HG02623 (cell line): ENCODE measurements around the gene SMAD3.
A peak's percentile ranks its signal among the peaks of the same experiment; 100 is the strongest.

Experiments used
- ATAC-seq: cut with Tn5 transposase; IDR thresholded peaks from one replicate; pipeline ENCODE4 v1.9.1; 2021; ENCODE audit warnings: moderate library complexity; ENCODE audit not compliant: unreplicated experiment

SMAD3 gene

DNA sequence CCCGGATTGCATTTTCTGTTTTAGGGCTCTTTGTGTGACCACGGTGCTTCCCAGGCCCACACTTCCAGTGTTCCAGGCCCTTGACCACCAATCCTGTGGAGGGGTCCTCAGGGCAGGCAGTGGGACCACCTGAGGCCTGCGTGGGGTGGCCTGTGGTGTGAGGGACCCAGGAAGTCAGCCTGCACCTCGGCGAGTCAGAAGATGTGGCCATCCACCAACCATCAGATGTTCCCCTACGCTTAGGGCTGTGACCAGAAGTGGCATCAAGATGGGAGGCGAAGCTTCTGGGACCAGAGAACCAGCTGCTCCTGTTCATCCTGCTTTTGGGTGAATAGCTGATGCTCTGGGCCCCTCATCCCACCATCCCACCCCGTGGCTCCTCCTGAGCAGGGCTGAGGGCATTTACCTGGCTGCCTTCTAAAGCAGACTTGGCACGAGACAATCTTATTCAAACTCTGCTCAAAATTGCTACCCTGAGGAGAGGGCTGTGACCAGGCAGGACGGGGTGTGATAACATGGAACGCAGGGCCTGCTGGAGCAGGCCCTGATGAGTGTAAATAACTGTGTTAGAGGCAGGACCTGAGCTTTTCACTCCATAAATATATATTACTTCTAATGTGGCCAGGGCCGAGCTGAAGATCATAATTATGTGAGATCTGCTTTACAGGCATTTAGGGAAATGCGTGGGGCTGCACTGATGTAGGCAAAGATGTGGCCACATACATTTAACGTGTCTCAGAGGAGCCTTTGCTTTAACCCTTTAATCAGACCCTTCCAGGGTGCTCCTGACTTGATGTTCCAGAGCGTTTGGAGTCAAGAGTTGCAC is 28.8 kb downstream of the SMAD3 start:
- ATAC-seq = no peak

DNA sequence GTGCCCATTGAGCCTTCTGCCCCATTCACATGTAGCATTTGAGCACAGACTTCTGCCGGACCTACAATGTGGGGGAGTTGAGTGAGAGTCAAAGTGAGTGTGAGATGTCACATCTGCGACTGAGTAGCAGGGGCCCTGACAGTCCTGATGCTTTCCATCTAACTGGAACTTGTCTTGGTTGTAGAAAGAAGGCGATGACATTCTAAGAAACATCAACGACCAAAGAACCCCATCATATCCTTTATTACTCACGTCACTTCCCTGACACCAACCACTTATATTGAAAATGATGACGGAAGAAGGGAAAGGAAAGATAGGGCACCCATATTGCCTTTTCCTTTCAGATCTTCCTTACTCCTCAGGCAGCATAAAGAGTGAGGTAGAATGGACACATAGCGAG is 30.5 kb downstream of the SMAD3 start:
- ATAC-seq = no peak

DNA sequence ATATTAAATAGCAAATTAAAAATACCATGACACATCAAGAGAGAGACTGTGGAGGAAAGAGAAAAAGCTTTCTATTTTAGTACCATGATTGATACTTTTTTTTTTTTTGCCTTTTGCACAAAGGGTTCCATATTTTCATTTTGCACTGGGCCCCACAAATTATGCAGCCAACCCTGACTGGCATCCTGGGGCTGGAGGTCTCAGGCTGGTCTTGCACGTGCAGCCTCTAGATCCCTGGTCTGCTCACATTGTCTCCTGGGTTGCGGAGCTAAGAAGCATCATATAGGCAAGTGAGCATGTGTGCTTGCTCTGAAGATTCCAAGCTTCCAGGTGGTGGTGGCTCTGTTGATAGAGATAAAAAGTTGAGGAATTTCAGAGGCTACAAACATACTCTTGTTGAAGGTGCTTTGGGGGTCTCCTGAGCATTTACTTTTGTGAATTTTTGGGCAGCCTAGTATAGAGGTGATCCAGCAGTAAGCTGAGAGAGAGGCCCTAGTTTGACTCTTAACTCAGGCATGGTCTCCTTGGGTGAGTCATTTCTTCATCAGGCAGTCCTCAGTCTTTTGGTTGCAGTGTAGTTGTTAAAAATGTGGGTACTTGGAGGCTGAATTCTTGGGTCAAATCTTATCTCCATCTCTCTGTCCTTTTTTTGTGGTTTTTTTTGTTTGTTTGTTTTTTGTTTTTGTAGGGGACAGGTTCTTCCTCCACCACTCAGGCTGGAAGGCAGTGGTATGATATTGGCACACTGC is 31.3 kb downstream of the SMAD3 start:
- ATAC-seq = no peak

DNA sequence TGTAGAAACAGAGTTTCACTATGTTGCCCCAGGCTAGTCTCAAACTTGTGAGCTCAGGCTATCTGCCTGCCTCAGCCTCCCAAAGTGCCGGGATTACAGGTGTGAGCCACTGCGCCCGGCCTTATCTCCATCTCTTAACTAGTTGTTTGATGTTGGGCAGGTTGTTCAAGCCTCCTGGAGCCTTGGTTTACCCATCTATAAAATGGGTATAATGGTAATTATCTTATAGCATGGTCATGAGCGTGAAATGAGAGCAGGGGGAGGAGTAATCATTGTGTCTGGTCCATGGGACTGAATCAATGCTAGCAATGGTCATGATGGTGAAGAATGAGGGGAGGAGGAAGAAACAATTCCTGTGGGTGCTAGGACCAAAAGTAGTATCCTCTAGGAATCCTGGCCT is 32.0 kb downstream of the SMAD3 start:
- ATAC-seq = no peak

DNA sequence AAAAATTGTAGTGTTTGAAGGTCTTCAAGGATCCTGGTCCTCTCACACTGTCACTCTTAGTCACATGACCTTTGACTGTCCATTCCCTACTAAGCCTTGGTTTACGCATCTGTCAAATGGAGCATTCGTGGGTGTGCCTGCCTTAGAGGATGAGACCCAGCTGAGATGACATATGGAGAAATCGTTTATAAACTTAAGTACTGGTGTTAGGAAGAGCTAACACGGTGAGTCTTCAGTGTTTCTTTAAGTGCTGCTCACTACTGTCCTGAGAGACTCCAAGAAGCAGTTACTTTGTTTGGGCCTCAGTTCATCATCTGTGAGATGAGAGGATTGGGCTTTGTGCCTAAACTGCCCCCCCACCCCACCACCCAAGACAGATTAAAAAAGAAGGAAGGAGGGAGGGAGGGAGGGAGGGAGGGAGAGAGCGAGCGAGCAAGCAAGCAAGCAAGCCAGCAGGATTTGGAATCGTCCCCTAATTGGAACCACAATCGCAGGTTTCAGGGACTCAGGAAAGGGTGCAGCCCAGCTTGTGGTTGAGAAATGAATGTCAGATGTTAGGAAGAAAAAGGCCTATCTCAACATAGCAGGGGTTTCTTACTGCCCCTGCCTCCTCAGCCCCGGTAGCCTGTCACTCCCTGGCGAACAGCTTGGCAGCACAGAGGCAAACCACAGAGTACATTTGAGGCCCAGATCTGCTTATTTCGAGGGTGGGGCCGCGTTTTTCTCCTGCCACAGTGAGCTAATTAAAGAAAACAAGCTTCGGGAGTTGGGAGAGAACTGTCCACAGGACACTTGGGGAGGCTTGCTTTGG is 32.7 kb downstream of the SMAD3 start:
- ATAC-seq = no peak

GRCh38 chr15:67098768-67099282 is 33.4 kb downstream of the SMAD3 start:
- no peak for ATAC-seq

DNA sequence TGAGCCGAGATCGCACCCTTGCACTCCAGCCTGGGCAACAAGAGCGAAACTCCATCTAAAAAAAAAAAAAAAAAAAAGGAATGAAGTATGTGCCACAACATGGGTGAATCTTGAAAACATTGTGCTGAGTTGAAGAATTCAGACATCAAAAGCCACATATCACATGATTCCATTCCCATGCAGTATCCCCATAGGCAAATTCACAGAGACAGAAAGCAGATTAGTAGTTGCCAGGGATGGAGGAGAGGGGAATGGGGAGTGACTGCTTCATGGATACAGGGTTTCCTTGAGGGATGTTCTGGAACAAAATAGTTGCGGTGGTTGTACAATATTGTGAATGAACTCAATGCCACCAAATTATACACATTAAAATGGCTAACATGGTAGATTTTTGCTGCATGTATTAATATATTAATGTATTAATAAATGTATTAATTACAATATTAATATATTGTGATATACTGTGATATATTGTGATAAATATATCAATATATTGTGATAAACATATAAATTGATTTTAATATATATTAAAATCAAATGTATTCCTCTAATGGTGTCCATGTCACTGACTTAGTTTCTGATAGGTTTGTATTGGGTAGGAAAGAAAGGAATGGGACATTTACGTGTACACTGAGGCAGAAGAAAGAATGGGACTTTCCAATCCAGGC is 34.9 kb downstream of the SMAD3 start:
- no peak for ATAC-seq

DNA sequence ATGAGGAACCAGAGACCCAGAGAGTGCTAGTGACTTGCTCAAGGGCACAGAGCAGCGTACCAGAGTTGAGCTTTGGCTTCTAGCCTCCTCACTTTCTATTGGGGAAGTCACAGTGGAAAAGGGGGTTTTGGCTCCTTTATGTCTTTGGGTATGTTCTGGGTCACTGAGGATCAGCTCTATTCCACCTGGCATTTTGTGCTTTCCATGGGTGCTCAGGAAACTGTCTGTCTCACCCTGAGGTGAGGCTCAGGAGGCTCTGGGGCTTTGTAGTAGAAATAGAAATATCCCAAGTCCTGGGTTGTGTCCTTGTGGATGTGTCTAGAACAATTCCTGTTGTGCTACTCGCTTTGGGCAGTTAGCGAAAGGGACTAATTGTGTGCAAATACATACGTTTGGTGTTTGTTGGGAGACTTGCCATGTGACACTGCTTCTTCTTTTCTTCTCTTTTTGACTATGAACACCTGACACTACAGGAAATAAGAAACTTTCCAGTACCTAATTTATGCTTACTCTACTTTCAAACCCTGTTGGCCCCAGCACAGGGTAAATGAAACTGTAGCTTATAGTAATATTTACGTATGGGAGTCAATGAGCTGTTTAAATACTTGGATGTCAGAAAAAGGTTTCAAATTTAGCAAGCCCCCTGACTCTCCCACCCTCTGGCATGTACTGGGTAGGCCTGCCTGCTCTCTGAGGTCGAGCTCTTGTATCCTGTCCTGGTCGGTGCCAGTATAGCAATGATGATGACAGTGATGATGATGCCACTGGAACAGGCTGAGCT is 35.6 kb downstream of the SMAD3 start:
- ATAC-seq = peak; percentile 60

- ATAC-seq = no peak
Observed at GRCh38 chr15:67101911-67102598, 36.7 kb downstream of the SMAD3 start.

DNA sequence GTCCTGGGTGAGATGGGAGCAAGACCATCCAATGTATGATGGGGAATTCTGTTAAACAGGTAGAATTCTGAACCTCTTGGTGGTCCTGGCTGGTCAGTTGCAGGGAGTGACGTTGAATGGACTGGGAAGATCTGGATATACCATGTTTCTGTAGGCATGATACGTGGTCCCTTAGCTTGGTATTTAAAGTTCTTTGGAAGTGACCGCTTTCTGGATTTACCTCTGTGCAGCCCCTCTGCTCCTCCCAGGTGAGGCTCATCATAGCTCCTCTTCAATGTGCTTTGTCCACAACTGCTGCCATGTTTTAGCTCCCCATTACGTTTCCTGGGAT is 37.2 kb downstream of the SMAD3 start:
- ATAC-seq = no peak

GRCh38 chr15:67103021-67103420 is 37.6 kb downstream of the SMAD3 start:
- ATAC-seq = no peak

DNA sequence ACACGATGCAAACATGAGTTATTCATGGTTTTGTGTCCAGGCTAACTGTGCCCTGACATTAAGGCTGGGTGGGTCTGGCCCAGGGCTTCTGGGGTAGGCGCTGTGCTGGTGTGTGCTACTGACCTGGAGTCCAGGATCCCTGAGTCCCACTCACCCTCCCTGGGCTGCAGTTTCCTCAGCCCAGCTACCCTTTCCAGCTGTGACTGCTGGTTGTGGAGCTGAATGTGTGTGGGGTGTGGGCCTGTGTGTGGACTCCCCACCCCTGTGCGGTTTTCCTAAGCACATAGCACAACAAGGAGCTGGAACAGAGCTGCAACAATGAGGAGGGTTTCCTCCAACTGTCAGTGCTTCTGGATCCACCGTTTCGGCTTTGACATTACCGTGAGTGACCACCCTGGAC is 38.0 kb downstream of the SMAD3 start:
- ATAC-seq = no peak

- no peak for ATAC-seq
Observed at GRCh38 chr15:67103869-67104268, 38.5 kb downstream of the SMAD3 start.

GRCh38 chr15:67104510-67104909 is 39.1 kb downstream of the SMAD3 start:
- no peak for ATAC-seq

DNA sequence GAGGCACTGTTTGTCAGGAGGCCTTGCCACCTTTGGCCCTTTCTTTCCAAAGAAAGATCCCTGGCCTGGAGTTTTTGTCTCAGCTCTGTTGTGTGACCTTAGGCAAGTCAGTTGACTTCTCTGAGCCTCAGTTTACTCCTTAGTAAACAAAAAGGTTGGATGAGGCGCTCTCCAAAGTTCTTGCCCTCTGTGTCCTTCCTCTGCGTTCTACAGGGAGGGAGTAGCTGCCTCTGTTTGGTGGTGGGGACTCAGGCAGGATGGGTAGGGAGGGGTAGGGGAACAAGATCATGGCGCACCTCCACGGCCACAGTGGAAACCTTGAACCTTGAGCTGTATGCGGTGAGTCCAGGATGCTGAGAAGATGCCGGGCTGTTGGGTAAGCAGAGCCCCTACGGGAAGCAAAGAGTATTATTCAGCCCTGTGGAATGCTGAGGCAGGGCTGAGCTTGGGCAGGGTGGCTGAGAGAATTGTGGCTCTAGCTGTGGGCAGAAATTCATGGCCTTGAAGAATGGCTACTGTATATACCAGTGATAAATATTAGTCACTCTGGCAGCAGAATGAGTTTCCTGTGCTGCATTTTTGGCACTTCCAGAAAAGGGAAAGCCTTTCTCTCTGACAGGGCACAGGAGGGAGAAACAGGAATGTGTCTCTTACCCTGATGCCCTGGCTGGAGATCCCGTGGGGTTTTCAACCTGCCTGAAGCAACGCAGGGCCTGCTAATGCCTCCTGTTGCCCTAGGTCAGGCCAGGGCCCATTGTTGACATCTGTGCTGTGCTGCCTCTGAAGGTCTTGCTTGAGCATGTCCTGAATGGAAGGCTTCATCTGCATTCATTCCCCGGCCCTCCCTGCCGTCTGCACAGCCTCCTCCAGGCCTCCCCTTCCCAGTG is 39.9 kb downstream of the SMAD3 start:
- ATAC-seq = no peak

GRCh38 chr15:67105991-67106763 is 40.8 kb downstream of the SMAD3 start:
- no peak for ATAC-seq

GRCh38 chr15:67106764-67107013 is 41.3 kb downstream of the SMAD3 start:
- no peak for ATAC-seq
